Measurements from ENCODE around the gene CARMIL1. TPM values are rescaled to one million over a fixed set of nuclear protein-coding genes. Genes with fewer than 3 reads are reported as not detected.

CARMIL1 gene
- polyA plus RNA-seq, 4 donors = 35.3 to 74.5 (median 47.2) TPM

DNA sequence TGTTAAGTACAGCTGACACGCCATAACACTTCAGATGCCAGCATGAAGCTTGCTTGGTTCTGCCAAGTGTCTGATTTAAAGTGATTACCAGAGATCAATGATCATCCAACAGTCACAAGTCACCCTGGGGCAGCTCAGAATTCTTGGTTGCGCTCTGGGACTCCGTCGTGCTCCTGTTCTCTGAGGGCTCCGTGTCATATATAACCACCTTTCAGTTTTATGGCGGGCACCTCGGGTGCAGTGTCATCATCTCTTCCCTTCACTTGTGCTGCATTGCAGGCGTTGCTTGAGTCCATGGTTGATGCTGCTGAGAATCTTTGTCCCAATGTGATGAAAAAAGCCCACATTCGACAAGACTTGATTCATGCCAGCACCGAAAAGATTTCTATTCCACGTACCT lies 271.5 kb downstream of the CARMIL1 start:
- DNase-seq (no peak), FAIRE-seq (no peak)
- 91 to 93% (median 92%) methylated on average over 11 of the region's 11 CpGs for WGBS, 3 donors
- Histone ChIP-seq H3K27me3 (ENCODE audit: control insufficient read depth in 3 of 3, insufficient read depth in 3 of 3, low read length in 3 of 3) (no peaks in the 10 kb centered on the region), H3K36me3 (ENCODE audit: control insufficient read depth in 3 of 3, insufficient read depth in 2 of 3, low read depth in 1 of 3, low read length in 3 of 3) (peaks cover 0 to 11% (median 0%) of the 10 kb centered on the region in 3 donors), H3K4me1 (ENCODE audit: control insufficient read depth in 3 of 3, insufficient read depth in 2 of 3, low read depth in 1 of 3, low read length in 2 of 3) (no peaks in the 10 kb centered on the region), H3K27ac (ENCODE audit: low read depth in 1 of 3, low read length in 2 of 3) (no peak overlapping the region), H3K4me3 (ENCODE audit: low read depth in 1 of 3, low read length in 3 of 3) (no peak overlapping the region), H3K9me3 (ENCODE audit: control insufficient read depth in 2 of 2, insufficient read depth in 1 of 2, low read depth in 1 of 2, low read length in 1 of 2) (no peaks in the 10 kb centered on the region)

DNA sequence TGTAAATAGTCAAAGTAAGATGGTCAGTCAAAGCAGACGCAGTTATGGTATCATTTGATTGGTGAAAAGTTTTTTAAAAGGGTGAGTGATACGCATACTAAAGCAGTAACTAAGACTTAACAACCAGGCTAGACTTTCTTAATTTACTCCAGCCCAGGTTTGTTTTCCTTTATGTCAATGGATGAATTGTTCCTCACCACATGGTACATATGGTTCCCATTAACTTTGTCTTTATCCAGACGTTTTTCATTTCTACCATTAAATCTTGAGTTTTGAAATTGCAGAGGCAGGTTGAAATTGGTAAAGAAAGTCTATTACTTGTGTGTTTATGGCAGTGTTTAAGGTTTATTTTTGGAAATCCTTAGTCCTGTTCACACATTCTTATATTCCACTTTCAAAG lies 274.3 kb downstream of the CARMIL1 start:
- peaks cover 0 to 10% (median 3%) of the 10 kb centered on the region in 3 donors for H3K36me3 ChIP-seq (ENCODE audit: control insufficient read depth in 3 of 3, insufficient read depth in 2 of 3, low read depth in 1 of 3, low read length in 3 of 3)
- H3K9me3 ChIP-seq (ENCODE audit: control insufficient read depth in 2 of 2, insufficient read depth in 1 of 2, low read depth in 1 of 2, low read length in 1 of 2) = no peaks in the 10 kb centered on the region
- no peak for FAIRE-seq
- no peak overlapping the region for H3K4me3 ChIP-seq (ENCODE audit: low read depth in 1 of 3, low read length in 3 of 3)
- WGBS, 3 donors = 75 to 79% (median 78%) methylated on average over 3 of the region's 3 CpGs
- no peaks in the 10 kb centered on the region for H3K4me1 ChIP-seq (ENCODE audit: control insufficient read depth in 3 of 3, insufficient read depth in 2 of 3, low read depth in 1 of 3, low read length in 2 of 3)
- H3K27me3 ChIP-seq (ENCODE audit: control insufficient read depth in 3 of 3, insufficient read depth in 3 of 3, low read length in 3 of 3) = no peaks in the 10 kb centered on the region
- no peak for DNase-seq
- no peak overlapping the region for H3K27ac ChIP-seq (ENCODE audit: low read depth in 1 of 3, low read length in 2 of 3)

DNA sequence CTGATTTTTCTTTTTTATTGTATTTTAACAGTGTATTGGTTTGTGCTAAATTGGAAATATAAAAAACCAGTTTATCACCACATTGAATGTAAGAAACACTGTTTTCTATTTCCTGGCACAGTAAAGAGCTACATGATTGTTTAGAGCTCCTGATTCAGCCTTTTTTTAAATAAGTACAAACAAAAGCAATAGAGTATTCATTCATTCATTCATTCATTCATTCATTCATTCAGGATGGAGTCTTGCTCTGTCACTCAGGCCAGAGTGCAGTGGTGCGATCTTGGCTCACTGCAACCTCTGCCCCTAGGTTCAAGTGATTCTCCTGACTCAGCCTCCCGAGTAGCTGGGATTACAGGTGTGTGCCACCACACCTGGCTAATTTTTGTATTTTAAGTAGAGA lies 276.0 kb downstream of the CARMIL1 start:
- H3K27me3 ChIP-seq (ENCODE audit: control insufficient read depth in 3 of 3, insufficient read depth in 3 of 3, low read length in 3 of 3) = no peaks in the 10 kb centered on the region
- no peaks in the 10 kb centered on the region for H3K9me3 ChIP-seq (ENCODE audit: control insufficient read depth in 2 of 2, insufficient read depth in 1 of 2, low read depth in 1 of 2, low read length in 1 of 2)
- H3K4me3 ChIP-seq (ENCODE audit: low read depth in 1 of 3, low read length in 3 of 3) = no peak overlapping the region
- H3K4me1 ChIP-seq (ENCODE audit: control insufficient read depth in 3 of 3, insufficient read depth in 2 of 3, low read depth in 1 of 3, low read length in 2 of 3) = no peaks in the 10 kb centered on the region
- DNase-seq (no peak), FAIRE-seq (no peak)
- no peak overlapping the region for H3K27ac ChIP-seq (ENCODE audit: low read depth in 1 of 3, low read length in 2 of 3)
- WGBS, 3 donors = 94 to 98% (median 95%) methylated on average over 2 of the region's 2 CpGs
- peaks cover 0 to 11% (median 3%) of the 10 kb centered on the region in 3 donors for H3K36me3 ChIP-seq (ENCODE audit: control insufficient read depth in 3 of 3, insufficient read depth in 2 of 3, low read depth in 1 of 3, low read length in 3 of 3)

DNA sequence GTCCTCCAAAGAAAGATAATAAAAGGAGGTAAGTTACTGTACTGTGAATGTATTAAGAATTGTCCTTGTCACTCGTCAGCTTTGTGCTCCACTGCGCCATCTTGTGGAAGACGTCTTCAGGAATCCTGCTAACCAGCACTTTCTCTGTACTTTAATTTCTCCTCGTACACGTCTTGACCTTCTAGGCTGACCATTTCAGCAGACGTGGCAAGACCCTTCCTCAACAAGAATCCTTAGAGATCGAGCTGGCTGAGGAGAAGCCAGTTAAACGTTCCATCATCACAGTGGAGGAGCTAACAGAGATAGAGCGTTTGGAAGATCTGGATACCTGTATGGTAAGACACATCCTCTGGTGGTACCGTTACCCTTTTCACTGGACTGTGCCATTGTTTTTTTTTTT lies 277.3 kb downstream of the CARMIL1 start:
- no peaks in the 10 kb centered on the region for H3K9me3 ChIP-seq (ENCODE audit: control insufficient read depth in 2 of 2, insufficient read depth in 1 of 2, low read depth in 1 of 2, low read length in 1 of 2)
- DNase-seq = peak; percentile 70 to 83
- no peaks in the 10 kb centered on the region for H3K4me1 ChIP-seq (ENCODE audit: control insufficient read depth in 3 of 3, insufficient read depth in 2 of 3, low read depth in 1 of 3, low read length in 2 of 3)
- WGBS, 3 donors = 22 to 29% (median 29%) methylated on average over 10 of the region's 10 CpGs
- no peaks in the 10 kb centered on the region for H3K27me3 ChIP-seq (ENCODE audit: control insufficient read depth in 3 of 3, insufficient read depth in 3 of 3, low read length in 3 of 3)
- no peak overlapping the region for H3K27ac ChIP-seq (ENCODE audit: low read depth in 1 of 3, low read length in 2 of 3)
- no peak for FAIRE-seq
- peaks cover 0 to 7% (median 3%) of the 10 kb centered on the region in 3 donors for H3K36me3 ChIP-seq (ENCODE audit: control insufficient read depth in 3 of 3, insufficient read depth in 2 of 3, low read depth in 1 of 3, low read length in 3 of 3)
- H3K4me3 ChIP-seq (ENCODE audit: low read depth in 1 of 3, low read length in 3 of 3) = no peak overlapping the region

DNA sequence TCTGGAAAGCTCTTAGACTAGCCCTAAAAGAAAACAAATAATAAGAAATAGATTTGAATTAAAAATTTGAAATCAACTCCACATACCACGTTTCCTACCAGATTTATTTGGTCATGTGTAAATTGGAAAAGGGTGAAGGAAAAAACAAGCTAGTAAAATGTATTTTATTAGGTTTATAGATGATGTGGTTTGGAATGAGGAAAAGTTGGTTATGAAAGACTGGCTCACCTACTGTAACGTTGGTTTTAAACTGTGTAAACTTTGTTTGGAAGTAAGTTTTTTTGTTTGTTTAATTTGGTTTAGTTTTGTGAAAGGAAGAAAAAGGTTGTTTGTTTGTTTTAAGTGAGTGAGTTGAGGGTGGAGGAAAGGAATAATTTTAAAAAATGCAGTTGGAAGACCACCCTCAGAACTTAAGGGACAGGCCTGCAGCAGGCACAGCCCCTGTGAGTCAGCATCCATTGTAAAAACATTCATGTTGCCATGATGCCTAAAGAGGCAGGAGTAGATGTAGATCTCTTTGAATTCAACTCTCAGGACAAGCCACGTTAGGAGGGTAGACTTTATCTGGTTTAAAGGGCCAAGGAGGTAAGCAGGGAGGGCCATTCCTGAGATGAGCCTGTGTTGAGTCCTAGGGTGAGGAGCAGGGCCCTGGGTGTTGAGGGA lies 279.1 kb downstream of the CARMIL1 start:
- no peaks in the 10 kb centered on the region for H3K27me3 ChIP-seq (ENCODE audit: control insufficient read depth in 3 of 3, insufficient read depth in 3 of 3, low read length in 3 of 3)
- 76 to 80% (median 79%) methylated on average over 3 of the region's 3 CpGs for WGBS, 3 donors
- H3K9me3 ChIP-seq (ENCODE audit: control insufficient read depth in 2 of 2, insufficient read depth in 1 of 2, low read depth in 1 of 2, low read length in 1 of 2) = no peaks in the 10 kb centered on the region
- H3K36me3 ChIP-seq (ENCODE audit: control insufficient read depth in 3 of 3, insufficient read depth in 2 of 3, low read depth in 1 of 3, low read length in 3 of 3) = peaks cover 0 to 7% (median 3%) of the 10 kb centered on the region in 3 donors
- no peaks in the 10 kb centered on the region for H3K4me1 ChIP-seq (ENCODE audit: control insufficient read depth in 3 of 3, insufficient read depth in 2 of 3, low read depth in 1 of 3, low read length in 2 of 3)
- no peak for FAIRE-seq
- H3K27ac ChIP-seq (ENCODE audit: low read depth in 1 of 3, low read length in 2 of 3) = no peak overlapping the region
- H3K4me3 ChIP-seq (ENCODE audit: low read depth in 1 of 3, low read length in 3 of 3) = no peak overlapping the region
- no peak for DNase-seq

DNA sequence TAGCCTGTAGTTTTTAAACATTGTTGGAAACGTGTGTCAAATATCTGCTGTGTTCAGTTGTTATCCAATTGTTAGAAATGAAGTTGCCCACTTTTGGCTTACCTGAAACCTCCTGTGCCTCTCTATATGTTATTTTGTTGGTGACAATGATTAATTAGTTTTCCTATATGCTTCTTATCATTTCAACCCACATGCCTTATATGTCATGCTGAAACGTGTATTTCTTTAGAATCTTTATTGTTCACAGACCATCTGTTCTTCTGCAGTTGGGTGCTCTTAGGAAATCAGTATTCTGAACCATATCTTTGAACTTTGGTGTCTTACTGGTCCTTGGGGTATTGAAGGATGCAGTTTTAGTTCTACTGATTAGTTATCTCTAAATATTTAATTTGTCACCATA lies 281.7 kb downstream of the CARMIL1 start:
- Histone ChIP-seq H3K9me3 (ENCODE audit: control insufficient read depth in 2 of 2, insufficient read depth in 1 of 2, low read depth in 1 of 2, low read length in 1 of 2) (no peaks in the 10 kb centered on the region), H3K27ac (ENCODE audit: low read depth in 1 of 3, low read length in 2 of 3) (no peak overlapping the region), H3K4me3 (ENCODE audit: low read depth in 1 of 3, low read length in 3 of 3) (no peak overlapping the region), H3K27me3 (ENCODE audit: control insufficient read depth in 3 of 3, insufficient read depth in 3 of 3, low read length in 3 of 3) (no peaks in the 10 kb centered on the region), H3K4me1 (ENCODE audit: control insufficient read depth in 3 of 3, insufficient read depth in 2 of 3, low read depth in 1 of 3, low read length in 2 of 3) (no peaks in the 10 kb centered on the region), H3K36me3 (ENCODE audit: control insufficient read depth in 3 of 3, insufficient read depth in 2 of 3, low read depth in 1 of 3, low read length in 3 of 3) (peaks cover 0 to 7% (median 7%) of the 10 kb centered on the region in 3 donors)
- DNase-seq (no peak), FAIRE-seq (no peak)
- WGBS, 3 donors = 58 to 61% (median 60%) methylated on average over 2 of the region's 2 CpGs

DNA sequence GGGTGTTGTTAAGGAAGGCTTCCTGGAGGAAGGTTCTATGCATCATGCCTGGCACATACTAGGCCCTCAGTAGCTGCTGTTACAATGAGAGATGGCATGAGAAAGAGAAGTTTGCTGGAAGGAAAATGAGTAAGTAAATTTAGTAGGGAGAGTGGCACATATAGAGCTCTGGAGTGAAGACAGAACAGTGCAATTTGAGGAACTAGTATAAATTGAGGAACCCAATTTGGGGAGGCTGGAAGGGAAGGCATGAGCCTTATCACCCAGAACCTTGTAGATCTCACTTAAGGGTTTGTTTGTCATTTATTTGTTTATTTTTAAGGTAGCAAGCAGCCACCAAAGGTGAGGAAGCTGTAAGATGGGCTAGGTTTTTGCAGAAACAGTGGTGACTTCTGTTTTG lies 285.8 kb downstream of the CARMIL1 start:
- DNase-seq (no peak), FAIRE-seq (no peak)
- Histone ChIP-seq H3K36me3 (ENCODE audit: control insufficient read depth in 3 of 3, insufficient read depth in 2 of 3, low read depth in 1 of 3, low read length in 3 of 3) (peaks cover 0 to 6% (median 4%) of the 10 kb centered on the region in 3 donors), H3K9me3 (ENCODE audit: control insufficient read depth in 2 of 2, insufficient read depth in 1 of 2, low read depth in 1 of 2, low read length in 1 of 2) (no peaks in the 10 kb centered on the region), H3K4me1 (ENCODE audit: control insufficient read depth in 3 of 3, insufficient read depth in 2 of 3, low read depth in 1 of 3, low read length in 2 of 3) (no peaks in the 10 kb centered on the region), H3K27me3 (ENCODE audit: control insufficient read depth in 3 of 3, insufficient read depth in 3 of 3, low read length in 3 of 3) (no peaks in the 10 kb centered on the region), H3K27ac (ENCODE audit: low read depth in 1 of 3, low read length in 2 of 3) (no peak overlapping the region), H3K4me3 (ENCODE audit: low read depth in 1 of 3, low read length in 3 of 3) (no peak overlapping the region)

DNA sequence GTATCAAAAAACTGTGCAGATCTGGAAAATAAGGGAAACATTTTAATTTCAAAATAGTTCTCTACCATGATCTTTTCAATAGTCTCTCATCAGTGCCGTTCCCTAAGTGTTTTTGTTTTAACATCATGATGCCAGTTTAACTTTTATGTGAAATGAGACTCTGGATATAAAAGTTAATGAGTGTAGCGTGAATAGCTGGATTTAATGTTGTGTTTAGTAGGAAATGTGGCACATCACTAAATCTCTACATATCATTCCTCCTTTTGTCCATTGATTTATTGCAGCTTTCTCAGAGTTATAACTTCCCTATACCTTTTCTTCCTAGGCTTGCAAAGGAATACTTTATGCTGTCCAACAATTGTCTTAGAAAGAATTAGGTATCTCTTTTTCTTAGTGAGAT lies 291.4 kb downstream of the CARMIL1 start:
- DNase-seq (no peak), FAIRE-seq (no peak)
- Histone ChIP-seq H3K4me3 (ENCODE audit: low read depth in 1 of 3, low read length in 3 of 3) (no peak overlapping the region), H3K36me3 (ENCODE audit: control insufficient read depth in 3 of 3, insufficient read depth in 2 of 3, low read depth in 1 of 3, low read length in 3 of 3) (peaks cover 0 to 2% (median 2%) of the 10 kb centered on the region in 3 donors), H3K9me3 (ENCODE audit: control insufficient read depth in 2 of 2, insufficient read depth in 1 of 2, low read depth in 1 of 2, low read length in 1 of 2) (no peaks in the 10 kb centered on the region), H3K4me1 (ENCODE audit: control insufficient read depth in 3 of 3, insufficient read depth in 2 of 3, low read depth in 1 of 3, low read length in 2 of 3) (no peaks in the 10 kb centered on the region), H3K27me3 (ENCODE audit: control insufficient read depth in 3 of 3, insufficient read depth in 3 of 3, low read length in 3 of 3) (no peaks in the 10 kb centered on the region), H3K27ac (ENCODE audit: low read depth in 1 of 3, low read length in 2 of 3) (no peak overlapping the region)
- 76 to 95% (median 93%) methylated on average over 2 of the region's 2 CpGs for WGBS, 3 donors

DNA sequence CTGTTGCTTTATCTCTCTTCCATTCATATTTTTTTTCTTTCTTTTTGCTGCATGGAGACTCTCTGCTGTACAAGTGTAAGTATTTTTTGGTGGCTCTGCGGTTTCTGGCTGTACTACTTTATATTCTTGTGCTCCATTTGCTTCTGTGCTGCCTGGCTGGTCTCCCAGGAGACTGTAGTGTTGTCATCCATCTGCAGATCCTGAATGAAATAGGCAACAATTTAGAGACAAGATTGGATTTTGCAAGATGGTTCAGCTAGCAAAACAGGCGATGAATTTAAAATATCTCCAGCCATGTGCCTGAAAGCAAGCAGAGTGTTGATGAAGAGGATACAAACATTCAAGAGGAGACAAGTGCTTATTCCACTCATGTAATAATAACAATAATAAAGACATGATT lies 297.7 kb downstream of the CARMIL1 start:
- no peak for FAIRE-seq
- Histone ChIP-seq H3K4me3 (ENCODE audit: low read depth in 1 of 3, low read length in 3 of 3) (no peak overlapping the region), H3K27me3 (ENCODE audit: control insufficient read depth in 3 of 3, insufficient read depth in 3 of 3, low read length in 3 of 3) (no peaks in the 10 kb centered on the region), H3K4me1 (ENCODE audit: control insufficient read depth in 3 of 3, insufficient read depth in 2 of 3, low read depth in 1 of 3, low read length in 2 of 3) (no peaks in the 10 kb centered on the region), H3K27ac (ENCODE audit: low read depth in 1 of 3, low read length in 2 of 3) (no peak overlapping the region), H3K9me3 (ENCODE audit: control insufficient read depth in 2 of 2, insufficient read depth in 1 of 2, low read depth in 1 of 2, low read length in 1 of 2) (no peaks in the 10 kb centered on the region), H3K36me3 (ENCODE audit: control insufficient read depth in 3 of 3, insufficient read depth in 2 of 3, low read depth in 1 of 3, low read length in 3 of 3) (peaks cover 0 to 4% (median 3%) of the 10 kb centered on the region in 3 donors)
- no peak for DNase-seq
- WGBS, 3 donors = 83 to 97% (median 90%) methylated on average over 2 of the region's 2 CpGs
